Measurements from ENCODE around the gene ADGRG1. TPM values are rescaled to one million over a fixed set of nuclear protein-coding genes. Genes with fewer than 3 reads are reported as not detected.

ADGRG1 gene
- total RNA-seq, 2 donors from 2014 or later, result 0.64 TPM

- Mint-ChIP-seq H3K9me3 (no peaks in the 10 kb centered on the region), H3K27me3 (ENCODE audit: insufficient read depth) (no peaks in the 10 kb centered on the region), H3K4me3 (no peak overlapping the region), H3K36me3 (ENCODE audit: low read depth) (no peaks in the 10 kb centered on the region), H3K27ac (no peak overlapping the region), H3K4me1 (peaks cover 4% of the 10 kb centered on the region)
- no peaks in the 10 kb centered on the region for H3K36me3 ChIP-seq (ENCODE audit: control insufficient read depth, insufficient read depth, low read length)
- WGBS, 2 experiments (ENCODE audit: insufficient coverage in 1 of 2, insufficient read length in 1 of 2), result 90% methylated on average over 8 to 11 of the region's 11 CpGs
- no peak overlapping the region for H3K4me3 ChIP-seq (ENCODE audit: low read length)
- H3K9ac ChIP-seq (ENCODE audit: extremely low read depth, low read length, poor library complexity, severe bottlenecking), result no peak overlapping the region
- H3K27ac ChIP-seq (ENCODE audit: low read depth, low read length), result no peak overlapping the region
- no peak for DNase-seq
- TF ChIP-seq CTCF (conservative IDR thresholded peaks at IDR 0.05), result no peak
- H3K9me3 ChIP-seq (ENCODE audit: control insufficient read depth, low read length), result no peaks in the 10 kb centered on the region
- H3K4me1 ChIP-seq (ENCODE audit: control insufficient read depth, insufficient read depth, low read length), result no peaks in the 10 kb centered on the region
- no peaks in the 10 kb centered on the region for H3K27me3 ChIP-seq (ENCODE audit: control insufficient read depth, insufficient read depth, low read length, poor library complexity, severe bottlenecking)
Measured at GRCh38 chr16:57666353-57667047, 38.1 kb downstream of the ADGRG1 start.

GRCh38 chr16:57667048-57667525 is 38.7 kb downstream of the ADGRG1 start:
- no peaks in the 10 kb centered on the region for H3K9me3 ChIP-seq (ENCODE audit: control insufficient read depth, low read length)
- H3K4me3 ChIP-seq (ENCODE audit: low read length), result no peak overlapping the region
- no peak for DNase-seq
- H3K27ac Mint-ChIP-seq, result no peak overlapping the region
- H3K27ac ChIP-seq (ENCODE audit: low read depth, low read length), result no peak overlapping the region
- H3K9ac ChIP-seq (ENCODE audit: extremely low read depth, low read length, poor library complexity, severe bottlenecking), result no peak overlapping the region
- no peaks in the 10 kb centered on the region for H3K27me3 ChIP-seq (ENCODE audit: control insufficient read depth, insufficient read depth, low read length, poor library complexity, severe bottlenecking)
- no peaks in the 10 kb centered on the region for H3K36me3 Mint-ChIP-seq (ENCODE audit: low read depth)
- no peaks in the 10 kb centered on the region for H3K36me3 ChIP-seq (ENCODE audit: control insufficient read depth, insufficient read depth, low read length)
- H3K9me3 Mint-ChIP-seq, result no peaks in the 10 kb centered on the region
- 94 to 95% methylated on average over 3 to 5 of the region's 5 CpGs for WGBS, 2 experiments (ENCODE audit: insufficient coverage in 1 of 2, insufficient read length in 1 of 2)
- H3K4me1 Mint-ChIP-seq, result peaks cover 4% of the 10 kb centered on the region
- H3K4me1 ChIP-seq (ENCODE audit: control insufficient read depth, insufficient read depth, low read length), result no peaks in the 10 kb centered on the region
- no peaks in the 10 kb centered on the region for H3K27me3 Mint-ChIP-seq (ENCODE audit: insufficient read depth)
- no peak overlapping the region for H3K4me3 Mint-ChIP-seq
- TF ChIP-seq CTCF (conservative IDR thresholded peaks at IDR 0.05), result no peak

- Histone ChIP-seq H3K27me3 (ENCODE audit: control insufficient read depth, insufficient read depth, low read length, poor library complexity, severe bottlenecking) (no peaks in the 10 kb centered on the region), H3K4me3 (ENCODE audit: low read length) (no peak overlapping the region), H3K27ac (ENCODE audit: low read depth, low read length) (no peak overlapping the region), H3K9me3 (ENCODE audit: control insufficient read depth, low read length) (no peaks in the 10 kb centered on the region), H3K36me3 (ENCODE audit: control insufficient read depth, insufficient read depth, low read length) (no peaks in the 10 kb centered on the region), H3K9ac (ENCODE audit: extremely low read depth, low read length, poor library complexity, severe bottlenecking) (no peak overlapping the region), H3K4me1 (ENCODE audit: control insufficient read depth, insufficient read depth, low read length) (no peaks in the 10 kb centered on the region)
- peaks cover 4% of the 10 kb centered on the region for H3K4me1 Mint-ChIP-seq
- 88% methylated on average over 9 to 17 of the region's 17 CpGs for WGBS, 2 experiments (ENCODE audit: insufficient coverage in 1 of 2, insufficient read length in 1 of 2)
- DNase-seq, result peak; percentile 74
- TF ChIP-seq CTCF (conservative IDR thresholded peaks at IDR 0.05), result peak; percentile 68
- no peaks in the 10 kb centered on the region for H3K36me3 Mint-ChIP-seq (ENCODE audit: low read depth)
- H3K27ac Mint-ChIP-seq, result no peak overlapping the region
- no peaks in the 10 kb centered on the region for H3K9me3 Mint-ChIP-seq
- H3K4me3 Mint-ChIP-seq, result no peak overlapping the region
- no peaks in the 10 kb centered on the region for H3K27me3 Mint-ChIP-seq (ENCODE audit: insufficient read depth)
Measured at GRCh38 chr16:57667526-57668262, 39.3 kb downstream of the ADGRG1 start.

Measured in endodermal cell (in vitro differentiated cells).